GM12865 (cell line): ENCODE data around the gene CD177.
"Not testable (repeated sequence)": the region's sequence is repeated elsewhere in the genome, so short reads cannot be mapped to it uniquely, and the experiment has no call there.

Experiments
- DNase-seq: peaks from one replicate; pipeline ENCODE4 v3.0.0; 2010; ENCODE audit warnings: low read depth
- H3K4me3 ChIP-seq: 2 replicates; pipeline ENCODE4 v1.5.1; 2011; ENCODE audit warnings: mild to moderate bottlenecking, low read depth, low read length, control low read depth
- TF ChIP-seq, protein P1 (sequence below): IDR thresholded peaks from 2 replicates; pipeline ENCODE4 v1.5.1; 2011; ENCODE audit warnings: low read length, control low read depth, low read depth, inconsistent platforms; ENCODE audit not compliant: insufficient read depth; ENCODE audit errors: missing control alignments

CD177 gene

GRCh38 chr19:43318796-43319314 is 34.6 kb upstream of the CD177 start:
- H3K4me3 ChIP-seq = no peak overlapping the region
- DNase-seq = no peak
- TF ChIP-seq, protein P1, sequence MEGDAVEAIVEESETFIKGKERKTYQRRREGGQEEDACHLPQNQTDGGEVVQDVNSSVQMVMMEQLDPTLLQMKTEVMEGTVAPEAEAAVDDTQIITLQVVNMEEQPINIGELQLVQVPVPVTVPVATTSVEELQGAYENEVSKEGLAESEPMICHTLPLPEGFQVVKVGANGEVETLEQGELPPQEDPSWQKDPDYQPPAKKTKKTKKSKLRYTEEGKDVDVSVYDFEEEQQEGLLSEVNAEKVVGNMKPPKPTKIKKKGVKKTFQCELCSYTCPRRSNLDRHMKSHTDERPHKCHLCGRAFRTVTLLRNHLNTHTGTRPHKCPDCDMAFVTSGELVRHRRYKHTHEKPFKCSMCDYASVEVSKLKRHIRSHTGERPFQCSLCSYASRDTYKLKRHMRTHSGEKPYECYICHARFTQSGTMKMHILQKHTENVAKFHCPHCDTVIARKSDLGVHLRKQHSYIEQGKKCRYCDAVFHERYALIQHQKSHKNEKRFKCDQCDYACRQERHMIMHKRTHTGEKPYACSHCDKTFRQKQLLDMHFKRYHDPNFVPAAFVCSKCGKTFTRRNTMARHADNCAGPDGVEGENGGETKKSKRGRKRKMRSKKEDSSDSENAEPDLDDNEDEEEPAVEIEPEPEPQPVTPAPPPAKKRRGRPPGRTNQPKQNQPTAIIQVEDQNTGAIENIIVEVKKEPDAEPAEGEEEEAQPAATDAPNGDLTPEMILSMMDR = no peak

DNA sequence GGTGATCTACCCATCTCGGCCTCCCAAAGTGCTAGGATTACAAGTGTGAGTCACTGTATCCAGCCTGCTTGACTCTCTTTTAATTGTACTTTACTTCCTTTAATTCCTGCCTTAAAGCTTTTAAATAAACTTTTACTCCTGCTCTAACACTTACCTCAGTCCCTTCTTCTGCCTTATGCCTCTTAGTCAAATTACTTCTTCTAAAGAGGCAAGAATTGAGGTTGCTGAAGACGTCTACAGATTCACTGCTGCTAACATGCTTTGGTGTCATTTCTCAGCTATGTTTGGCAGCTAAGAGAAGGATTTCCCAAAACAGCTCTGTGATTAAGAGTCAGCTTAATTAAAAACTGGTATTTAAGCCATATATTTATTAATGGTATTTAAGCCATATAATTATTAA is 32.9 kb upstream of the CD177 start:
- no peak overlapping the region for H3K4me3 ChIP-seq
- DNase-seq = no peak
- TF ChIP-seq, protein P1 = no peak

DNA sequence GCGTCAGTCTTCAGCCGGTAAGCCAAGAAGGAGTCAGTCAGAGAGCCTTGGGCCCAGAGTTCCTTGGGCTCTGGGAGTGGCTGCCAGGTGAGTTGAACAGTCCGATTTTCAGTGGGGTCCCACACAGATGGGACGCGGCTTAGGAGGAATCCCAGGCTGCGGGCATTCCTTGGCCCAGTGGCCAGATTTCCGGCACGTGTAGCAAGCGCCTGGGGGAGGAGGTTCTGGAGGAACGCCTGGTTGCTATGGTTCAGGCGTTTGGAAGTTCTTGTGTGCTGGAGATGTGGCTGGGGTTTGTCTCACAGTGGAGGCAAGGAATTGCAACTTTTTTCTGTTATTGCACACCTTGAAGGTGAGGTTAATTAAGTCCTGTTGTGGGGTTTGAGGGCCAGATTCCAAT is 26.7 kb upstream of the CD177 start:
- H3K4me3 ChIP-seq, DNase-seq: not testable (repeated sequence)

GRCh38 chr19:43328561-43328960 is 24.9 kb upstream of the CD177 start:
- not testable (repeated sequence) for H3K4me3 ChIP-seq, DNase-seq

DNA sequence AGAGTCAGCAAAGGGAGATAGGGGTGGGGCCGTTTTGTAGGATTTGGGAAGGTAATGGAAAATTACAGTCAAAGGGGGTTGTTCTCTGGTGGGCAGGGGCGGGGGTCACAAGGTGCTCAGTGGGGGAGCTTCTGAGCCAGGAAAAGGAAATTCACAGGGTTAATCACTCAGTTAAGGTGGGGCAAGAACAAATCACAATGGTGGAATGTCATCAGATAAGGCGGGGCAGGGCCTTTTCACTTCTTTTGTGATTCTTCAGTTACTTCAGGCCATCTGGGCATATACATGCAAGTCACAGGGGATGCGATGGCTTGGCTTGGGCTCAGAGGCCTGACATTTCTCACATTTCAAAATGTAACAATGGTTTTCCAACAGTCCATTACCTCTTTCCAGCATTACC is 24.4 kb upstream of the CD177 start:
- not testable (repeated sequence) for H3K4me3 ChIP-seq, DNase-seq

GRCh38 chr19:43329989-43330388 is 23.5 kb upstream of the CD177 start:
- no peak overlapping the region for H3K4me3 ChIP-seq
- TF ChIP-seq, protein P1 = no peak
- DNase-seq = no peak

DNA sequence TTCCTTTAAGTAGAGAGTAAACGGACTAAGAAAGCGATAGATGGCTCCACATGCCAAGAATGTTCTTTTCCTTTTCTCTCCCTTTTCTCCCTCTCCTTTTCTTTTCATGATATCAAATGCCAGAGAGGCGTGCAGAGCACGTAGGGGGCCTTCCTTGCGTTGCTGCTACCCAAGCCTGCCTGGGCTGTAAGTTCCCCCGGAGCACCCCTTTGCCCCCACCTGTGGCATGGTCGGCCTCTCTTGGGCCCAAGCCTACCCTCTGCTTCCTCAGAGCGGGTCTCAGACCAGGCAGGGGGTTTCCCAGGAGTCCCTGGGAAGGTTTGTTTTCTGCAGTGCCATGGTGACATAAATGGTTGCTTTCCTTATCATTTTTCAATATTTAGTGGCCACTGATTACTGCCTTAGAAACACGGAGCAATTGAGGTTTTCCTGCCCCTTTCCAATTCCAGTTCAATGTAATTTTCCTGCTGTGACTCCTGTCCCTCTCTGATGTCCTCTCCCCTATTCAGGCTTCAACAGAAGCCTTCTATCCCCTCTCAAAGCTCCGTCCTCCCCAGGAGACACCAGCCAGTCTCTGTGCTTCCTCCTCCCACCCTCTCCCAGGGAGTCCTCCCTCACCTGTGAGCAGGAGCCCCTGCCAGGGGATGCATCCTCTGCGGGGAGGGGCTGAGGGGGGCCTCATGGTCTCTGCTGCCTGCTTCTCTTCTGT is 22.6 kb upstream of the CD177 start:
- TF ChIP-seq, protein P1 = no peak
- H3K4me3 ChIP-seq = no peak overlapping the region
- no peak for DNase-seq

GRCh38 chr19:43331435-43332010 is 22.0 kb upstream of the CD177 start:
- H3K4me3 ChIP-seq = no peak overlapping the region
- no peak for DNase-seq
- TF ChIP-seq, protein P1 = no peak
